ENCODE data around the gene SPIRE2. TPM values are rescaled to one million over a fixed set of nuclear protein-coding genes. Genes with fewer than 3 reads are reported as not detected.
"Not testable (repeated sequence)": the region's sequence is repeated elsewhere in the genome, so short reads cannot be mapped to it uniquely, and the experiment has no call there.

The SPIRE2 gene
- total and polyA plus RNA-seq, 2 experiments from 2014 or later = 0.55 to 3.6 TPM

DNA sequence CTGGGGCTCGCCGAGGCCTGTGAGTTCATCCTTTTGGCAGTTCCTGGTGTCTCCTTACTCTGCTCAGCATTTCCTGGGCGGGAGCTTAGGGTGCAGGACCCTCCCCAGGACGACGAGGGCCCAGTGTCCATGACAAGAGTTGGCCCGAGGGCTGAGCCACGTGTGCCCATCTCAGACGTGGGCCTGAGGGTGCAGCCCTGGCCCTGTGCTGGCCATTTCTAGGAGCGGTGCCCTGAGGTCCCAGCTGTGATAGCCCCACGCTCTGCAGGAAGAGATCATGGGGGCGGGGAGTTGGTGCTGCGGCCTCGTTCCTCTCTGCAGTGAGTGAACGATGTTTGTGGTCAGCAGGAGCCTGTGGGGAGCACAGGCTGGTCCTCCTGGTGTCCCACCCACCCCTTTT, 84.4 kb downstream of the SPIRE2 start:
- DNase-seq = no peak
- WGBS, 2 experiments (ENCODE audit: low coverage in 1 of 2, low lambda C conversion rate in 2 of 2, missing lambda C conversion rate in 2 of 2) = 75 to 78% methylated on average over 14 of the region's 14 CpGs
- Histone ChIP-seq H3K9ac (no peak overlapping the region), H3K27me3 (replicated peaks; ENCODE audit: insufficient read depth) (no peaks in the 10 kb centered on the region), H4K20me1 (ENCODE audit: insufficient read depth) (no peaks in the 10 kb centered on the region), H3K79me2 (ENCODE audit: insufficient read depth) (no peaks in the 10 kb centered on the region), H3K4me1 (ENCODE audit: insufficient read depth) (peaks cover 10% of the 10 kb centered on the region), H2AFZ (no peak overlapping the region), H3K4me2 (ENCODE audit: unreplicated experiment) (no peak overlapping the region), H3K4me3 (no peak overlapping the region), H3F3A (ENCODE audit: insufficient read depth) (peaks cover 7% of the 10 kb centered on the region; the same call in 1 of the 2 replicates), H3K36me3 (ENCODE audit: low read depth) (peaks cover 20% of the 10 kb centered on the region; the same call in 1 of the 2 replicates), H3K9me2 (ENCODE audit: insufficient read depth) (no peaks in the 10 kb centered on the region), H3K9me3 (ENCODE audit: low read depth) (no peaks in the 10 kb centered on the region), H3K27ac (no peak overlapping the region)
- no peak for TF ChIP-seq EZH2 (IDR thresholded peaks at IDR 0.05; ENCODE audit: insufficient read depth, poor library complexity, severe bottlenecking)
- TF ChIP-seq EZH2phosphoT487 (IDR thresholded peaks at IDR 0.05; ENCODE audit: insufficient read depth, low read depth) = no peak
- in situ Hi-C loops (cut with MboI) = no loop called here

DNA sequence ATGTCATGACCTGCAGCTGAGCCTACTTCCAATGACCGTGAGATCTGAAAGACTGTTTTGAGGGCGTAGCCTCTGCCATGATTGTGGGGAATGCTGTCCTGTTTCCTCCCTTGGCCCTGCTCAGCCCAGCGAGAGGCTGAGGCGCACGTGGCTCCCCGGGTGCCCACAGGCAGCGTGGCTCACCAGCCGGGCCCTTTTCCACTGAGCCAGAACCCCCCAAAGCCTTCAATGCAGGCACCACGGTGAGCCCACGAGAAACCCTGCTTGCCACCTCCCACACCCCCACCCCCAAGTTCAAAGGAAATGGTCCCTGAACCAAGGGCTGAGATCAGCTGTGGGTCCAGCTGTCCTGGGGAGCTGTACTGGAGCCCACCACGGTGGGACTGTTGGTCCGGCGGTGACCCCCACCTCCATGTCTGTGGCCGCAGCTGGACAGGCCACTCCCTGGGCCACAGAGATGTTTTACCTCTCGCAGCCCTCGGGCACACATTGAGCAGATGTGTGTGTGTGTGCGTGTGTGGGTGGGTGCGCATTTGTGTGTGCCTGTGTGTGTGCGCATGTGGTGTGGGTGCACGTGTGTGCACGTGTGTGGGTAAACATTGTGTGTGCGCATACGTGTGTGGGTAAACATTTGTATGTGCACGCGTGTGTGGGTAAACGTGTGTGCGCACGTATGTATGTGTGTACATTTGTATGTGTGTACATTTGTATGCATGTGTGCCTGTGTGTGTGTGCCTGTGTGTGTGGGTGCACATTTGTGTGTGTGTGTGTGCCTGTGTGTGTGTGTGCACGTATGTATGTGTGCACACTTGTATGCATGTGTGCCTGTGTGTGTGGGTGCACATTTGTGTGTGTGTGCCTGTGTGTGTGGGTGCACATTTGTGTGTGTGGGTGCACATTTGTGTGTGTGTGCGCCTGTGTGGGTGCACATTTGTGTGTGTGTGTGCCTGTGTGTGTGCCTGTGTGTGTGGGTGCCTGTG, 85.4 kb downstream of the SPIRE2 start:
- 89 to 91% methylated on average over 30 of the region's 30 CpGs for WGBS, 2 experiments (ENCODE audit: low coverage in 1 of 2, low lambda C conversion rate in 2 of 2, missing lambda C conversion rate in 2 of 2)
- Histone ChIP-seq H3K36me3 (ENCODE audit: low read depth) (peaks cover 19% of the 10 kb centered on the region; the same call in 1 of the 2 replicates), H3K9me2 (ENCODE audit: insufficient read depth) (no peaks in the 10 kb centered on the region), H2AFZ (no peak overlapping the region), H3K27me3 (replicated peaks; ENCODE audit: insufficient read depth) (no peaks in the 10 kb centered on the region), H3K9ac (no peak overlapping the region), H3K4me3 (no peak overlapping the region), H4K20me1 (ENCODE audit: insufficient read depth) (no peaks in the 10 kb centered on the region), H3F3A (ENCODE audit: insufficient read depth) (peaks cover 7% of the 10 kb centered on the region; the same call in 1 of the 2 replicates), H3K4me2 (ENCODE audit: unreplicated experiment) (no peak overlapping the region), H3K9me3 (ENCODE audit: low read depth) (no peaks in the 10 kb centered on the region), H3K4me1 (ENCODE audit: insufficient read depth) (peaks cover 15% of the 10 kb centered on the region), H3K27ac (no peak overlapping the region), H3K79me2 (ENCODE audit: insufficient read depth) (no peaks in the 10 kb centered on the region)
- DNase-seq = no peak
- in situ Hi-C loops (cut with MboI) = no loop called here
- no peak for TF ChIP-seq EZH2 (IDR thresholded peaks at IDR 0.05; ENCODE audit: insufficient read depth, poor library complexity, severe bottlenecking)

DNA sequence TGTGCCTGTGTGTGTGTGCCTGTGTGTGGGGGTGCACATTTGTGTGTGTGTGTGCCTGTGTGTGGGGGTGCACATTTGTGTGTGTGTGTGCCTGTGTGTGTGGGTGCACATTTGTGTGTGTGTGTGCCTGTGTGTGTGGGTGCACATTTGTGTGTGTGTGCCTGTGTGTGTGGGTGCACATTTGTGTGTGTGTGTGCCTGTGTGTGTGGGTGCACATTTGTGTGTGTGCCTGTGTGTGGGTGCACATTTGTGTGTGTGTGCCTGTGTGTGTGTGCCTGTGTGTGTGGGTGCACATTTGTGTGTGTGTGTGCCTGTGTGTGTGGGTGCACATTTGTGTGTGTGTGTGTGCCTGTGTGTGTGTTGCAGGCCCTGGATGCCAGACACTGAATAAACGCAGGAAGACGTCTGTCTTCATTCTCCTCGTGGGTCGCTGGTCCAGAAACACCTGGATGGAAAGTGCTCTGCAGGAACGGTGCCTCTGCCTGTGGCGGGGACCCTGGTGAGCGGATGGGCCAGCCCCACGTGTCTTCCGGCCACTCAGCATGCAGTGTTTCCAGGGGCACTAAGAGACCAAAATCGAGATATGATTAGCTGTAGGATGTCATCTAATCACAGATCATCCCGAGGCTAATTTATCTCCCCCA, 86.5 kb downstream of the SPIRE2 start:
- H4K20me1 ChIP-seq (ENCODE audit: insufficient read depth); H3K4me3 ChIP-seq; H3K79me2 ChIP-seq (ENCODE audit: insufficient read depth); H2AFZ ChIP-seq; H3K9ac ChIP-seq; in situ Hi-C loops (cut with MboI); H3K27ac ChIP-seq; H3K27me3 ChIP-seq (replicated peaks; ENCODE audit: insufficient read depth); H3K9me3 ChIP-seq (ENCODE audit: low read depth); H3K4me2 ChIP-seq (ENCODE audit: unreplicated experiment); H3K9me2 ChIP-seq (ENCODE audit: insufficient read depth); H3K36me3 ChIP-seq (ENCODE audit: low read depth); H3F3A ChIP-seq (ENCODE audit: insufficient read depth); DNase-seq: not testable (repeated sequence)
- peaks cover 18% of the 10 kb centered on the region for H3K4me1 ChIP-seq (ENCODE audit: insufficient read depth)
- WGBS, 2 experiments (ENCODE audit: low coverage in 1 of 2, low lambda C conversion rate in 2 of 2, missing lambda C conversion rate in 2 of 2) = 47 to 53% methylated on average over 11 of the region's 11 CpGs

DNA sequence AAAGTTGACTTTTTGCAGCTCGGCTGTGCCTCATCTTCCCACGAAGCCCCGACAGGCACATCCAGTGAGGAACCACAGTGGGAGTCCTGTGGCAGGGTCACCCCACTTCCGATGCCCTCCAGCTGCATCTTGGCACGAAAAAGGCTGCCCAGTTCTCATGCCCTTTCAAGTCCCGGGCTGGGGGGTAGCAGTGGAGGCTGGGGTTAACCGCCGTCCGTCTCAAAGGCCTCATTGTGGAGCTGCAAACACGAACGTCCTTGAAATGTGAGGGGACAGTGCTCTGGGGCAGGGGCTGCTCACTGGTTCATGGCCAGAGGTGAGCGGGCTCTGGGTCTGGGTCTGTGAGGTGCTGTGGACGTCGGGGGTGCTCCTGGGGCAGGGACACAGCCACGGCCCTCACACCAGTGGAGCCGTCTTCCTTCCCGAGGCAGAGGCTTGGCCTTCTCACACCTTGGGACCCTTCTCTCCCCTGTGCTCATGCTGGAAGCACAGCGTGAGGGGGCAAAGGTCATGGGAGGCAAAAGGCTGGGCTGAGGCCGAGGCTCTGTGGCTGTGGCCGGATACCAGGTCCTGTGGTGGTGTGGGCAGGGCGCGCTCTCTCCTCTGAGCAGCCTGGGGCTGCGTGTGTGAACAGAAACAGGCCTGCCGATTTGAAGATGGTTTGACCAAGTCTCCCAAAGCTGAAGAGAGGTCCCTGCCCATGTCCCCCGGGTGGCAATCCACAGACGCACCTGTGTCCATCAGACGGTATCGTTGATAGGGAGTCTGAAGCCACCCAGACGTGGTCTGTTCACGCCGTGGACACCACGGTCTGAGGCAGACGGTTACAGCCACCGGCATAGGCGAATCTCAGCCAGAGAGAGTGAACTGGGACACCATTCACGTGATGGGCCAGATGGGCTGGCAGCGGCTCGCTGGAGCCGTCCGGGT, 87.3 kb downstream of the SPIRE2 start:
- WGBS, 2 experiments (ENCODE audit: low coverage in 1 of 2, low lambda C conversion rate in 2 of 2, missing lambda C conversion rate in 2 of 2) = 71% methylated on average over 38 to 40 of the region's 40 CpGs
- Histone ChIP-seq H3K9me2 (ENCODE audit: insufficient read depth) (no peaks in the 10 kb centered on the region), H2AFZ (no peak overlapping the region), H3K27me3 (replicated peaks; ENCODE audit: insufficient read depth) (no peaks in the 10 kb centered on the region), H3K9me3 (ENCODE audit: low read depth) (no peaks in the 10 kb centered on the region), H3K9ac (no peak overlapping the region), H3K4me3 (no peak overlapping the region), H3K27ac (no peak overlapping the region), H3K4me2 (ENCODE audit: unreplicated experiment) (no peak overlapping the region), H3F3A (ENCODE audit: insufficient read depth) (peaks cover 14% of the 10 kb centered on the region), H4K20me1 (ENCODE audit: insufficient read depth) (no peaks in the 10 kb centered on the region), H3K79me2 (ENCODE audit: insufficient read depth) (no peaks in the 10 kb centered on the region), H3K4me1 (ENCODE audit: insufficient read depth) (peaks cover 23% of the 10 kb centered on the region), H3K36me3 (ENCODE audit: low read depth) (peaks cover 4% of the 10 kb centered on the region; the same call in 1 of the 2 replicates)
- no peak for DNase-seq
- no peak for TF ChIP-seq EZH2 (IDR thresholded peaks at IDR 0.05; ENCODE audit: insufficient read depth, poor library complexity, severe bottlenecking)
- no peak for TF ChIP-seq EZH2phosphoT487 (IDR thresholded peaks at IDR 0.05; ENCODE audit: insufficient read depth, low read depth)
- in situ Hi-C loops (cut with MboI) = no loop called here
